Activated CD4-positive, alpha-beta T cell treated with anti-CD3 and anti-CD28 coated beads for 48 hours (primary cell): Measurements from ENCODE around the gene COL8A1.
"Not testable (repeated sequence)": the region's sequence is repeated elsewhere in the genome, so short reads cannot be mapped to it uniquely, and the experiment has no call there.

Source experiments
- DNase-seq: peaks from one replicate; pipeline ENCODE4 v3.0.0-alpha.2; 2020

Gene COL8A1

GRCh38 chr3:99638167-99638948 lies at the start of gene COL8A1:
TSS of gene COL8A1 (plus strand) at chr3:99638594. CDS start at chr3:99790683, 152,089 bp downstream.
- no peak for DNase-seq

DNA sequence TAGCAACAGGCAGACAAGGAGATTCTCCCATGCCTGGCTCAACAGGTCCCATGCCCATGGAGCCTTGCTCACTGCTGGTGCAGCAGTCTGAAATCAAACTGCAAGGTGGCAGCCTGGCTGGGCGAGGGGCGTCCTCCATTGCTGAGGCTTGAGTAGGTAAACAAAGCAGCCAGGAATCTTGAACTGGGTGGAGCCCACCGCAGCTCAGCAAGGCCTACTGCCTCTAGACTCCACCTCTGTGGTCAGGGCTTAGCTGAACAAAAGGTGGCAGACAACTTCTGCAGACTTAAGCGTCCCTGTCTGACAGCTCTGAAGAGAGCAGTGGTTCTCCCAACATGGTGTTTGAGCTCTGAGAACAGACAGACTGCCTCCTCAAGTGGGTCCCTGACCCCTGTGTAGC lies 49.2 kb upstream of the COL8A1 start:
- not testable (repeated sequence) for DNase-seq

- DNase-seq: no peak
Observed at GRCh38 chr3:99599894-99600293, 38.5 kb upstream of the COL8A1 start.

DNA sequence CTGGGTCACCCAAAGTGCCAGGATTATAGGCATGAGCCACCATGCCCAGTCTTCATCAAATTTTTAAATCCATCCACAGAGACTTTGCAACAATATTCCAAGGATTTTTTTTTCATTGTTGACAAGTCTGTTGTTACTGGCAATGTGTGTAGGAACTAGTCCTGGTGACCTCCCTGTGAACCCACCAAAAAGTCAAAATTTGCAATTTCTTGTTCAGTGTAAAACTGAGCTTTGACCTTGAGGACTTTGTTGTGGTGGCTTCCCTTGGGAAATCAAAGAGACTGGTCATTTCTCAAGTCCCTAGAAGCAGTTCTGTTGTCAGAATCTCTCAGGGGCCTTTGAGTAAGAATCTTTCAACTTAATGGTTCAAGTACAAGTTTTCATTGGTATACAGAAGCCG lies 36.9 kb upstream of the COL8A1 start:
- DNase-seq: no peak

DNA sequence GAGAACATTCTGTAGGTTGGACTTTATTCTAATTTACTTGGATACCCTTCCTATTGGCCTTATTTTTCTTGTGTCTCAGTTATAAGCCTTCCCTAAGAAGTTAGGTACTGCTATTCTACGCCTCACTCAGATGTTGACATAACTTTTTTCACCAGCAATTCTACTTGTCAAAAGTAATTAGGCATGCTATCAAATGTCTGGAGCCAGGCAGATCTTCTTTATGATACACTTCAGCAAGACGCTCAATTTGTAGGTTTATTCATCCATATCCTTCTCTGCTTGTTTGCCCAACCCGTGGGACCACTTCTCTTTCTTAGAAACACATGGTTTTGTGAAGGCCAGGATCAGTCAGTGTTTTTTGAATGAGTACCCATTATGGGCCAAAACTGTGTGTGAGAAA lies 36.2 kb upstream of the COL8A1 start:
- no peak for DNase-seq

DNA sequence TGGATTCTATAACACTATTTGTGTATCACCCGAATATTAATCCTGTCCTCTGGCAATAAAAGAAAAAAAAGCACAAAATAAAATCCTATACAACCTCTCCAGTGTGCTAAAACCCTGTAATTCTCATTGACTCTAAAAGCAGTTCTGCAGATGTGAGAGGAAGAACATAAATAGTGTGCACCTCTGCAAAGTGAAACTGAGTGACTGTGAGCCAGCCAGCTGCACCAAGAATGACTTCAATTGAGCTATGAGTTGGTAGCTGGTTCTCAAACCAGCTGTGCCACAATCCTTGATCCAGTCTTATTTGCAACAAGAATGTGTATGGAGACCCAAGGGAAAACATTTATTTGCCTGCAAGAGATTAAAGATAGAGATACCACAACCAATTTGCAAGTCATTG lies 31.2 kb upstream of the COL8A1 start:
- DNase-seq: no peak

DNA sequence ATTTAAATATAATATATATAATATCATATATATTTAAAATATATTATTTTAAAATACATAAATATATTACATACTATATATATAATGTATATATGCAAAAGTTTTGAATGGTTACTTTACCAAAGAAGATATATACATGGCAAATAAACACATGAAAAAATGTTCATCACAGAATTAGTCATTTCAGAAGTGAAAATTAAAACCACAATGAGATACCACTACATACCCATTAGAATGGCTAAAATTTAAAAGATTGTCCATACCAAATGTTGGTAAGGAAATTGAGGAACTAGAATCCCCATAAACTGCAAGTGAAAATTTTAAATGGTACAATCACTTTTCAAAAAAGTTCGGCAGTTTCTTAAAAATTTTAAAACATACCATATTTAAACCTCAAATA lies 23.6 kb upstream of the COL8A1 start:
- DNase-seq: no peak

DNA sequence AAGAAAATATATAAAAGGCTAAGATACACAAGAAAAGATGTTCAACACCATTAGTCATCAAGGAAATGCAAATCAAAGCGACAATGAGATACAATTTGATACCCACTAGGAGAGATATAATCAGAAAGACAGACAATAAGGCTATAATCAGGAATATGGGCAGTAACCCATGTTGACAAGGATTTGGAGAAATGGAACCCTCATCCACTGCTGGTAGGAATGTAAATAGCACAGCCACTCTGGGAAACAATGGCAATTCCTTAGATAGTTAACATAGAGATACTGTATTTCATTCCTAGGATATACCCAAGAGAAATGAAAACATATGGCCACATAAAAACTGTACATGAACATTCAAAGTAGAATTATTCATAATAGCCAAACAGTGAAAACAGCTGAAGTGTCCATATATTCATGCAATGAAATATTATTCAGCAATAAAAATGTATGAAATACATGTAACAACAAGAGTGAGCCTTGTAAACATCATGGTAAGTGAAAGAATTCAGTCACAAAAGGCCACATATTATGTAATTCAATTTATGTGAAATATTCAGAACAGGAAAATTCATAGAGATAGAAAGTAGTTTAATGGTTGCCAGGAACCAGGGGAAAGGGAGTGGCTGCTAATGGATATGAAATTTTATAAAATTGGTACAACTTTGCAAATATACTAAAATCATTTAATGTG lies 18.2 kb upstream of the COL8A1 start:
- no peak for DNase-seq

DNA sequence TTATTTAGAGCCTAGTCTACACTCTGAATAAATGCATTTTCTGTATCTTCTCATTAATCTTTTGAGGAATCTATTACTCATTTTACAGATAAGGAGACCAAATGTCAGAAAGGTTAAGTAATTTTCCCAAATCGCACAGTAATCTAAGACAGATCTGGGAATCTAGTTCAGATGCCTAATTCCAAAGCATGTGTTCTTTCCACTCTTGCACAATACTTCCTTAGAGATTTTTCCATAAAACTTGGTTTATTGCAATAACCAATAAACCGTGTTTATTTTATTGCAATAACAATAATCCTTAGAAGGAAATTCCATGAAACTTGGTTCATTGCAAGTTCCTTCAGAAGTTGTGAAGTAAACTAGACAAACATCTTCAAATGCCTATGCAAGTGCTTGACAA lies 17.4 kb upstream of the COL8A1 start:
- DNase-seq: no peak

GRCh38 chr3:99624496-99625236 lies 13.7 kb upstream of the COL8A1 start:
- no peak for DNase-seq

DNA sequence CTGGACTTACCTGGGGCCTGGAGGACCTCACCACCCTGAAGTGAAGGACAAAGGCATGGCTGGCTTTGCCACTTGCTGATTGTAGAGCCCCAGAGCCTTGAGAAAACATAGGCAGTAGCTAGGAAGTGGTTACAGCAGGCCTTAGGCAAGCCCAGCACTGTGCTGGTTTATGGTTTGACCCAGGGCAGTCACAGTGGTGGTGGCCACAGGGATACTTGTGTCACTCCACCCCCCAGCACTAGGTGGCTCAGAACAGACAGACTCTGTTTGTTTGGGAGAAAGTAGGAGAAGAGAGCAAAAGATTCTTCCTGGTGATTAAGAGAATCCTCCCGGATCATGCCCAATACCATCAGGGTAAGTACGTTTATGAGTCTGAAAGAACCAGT lies 13.2 kb upstream of the COL8A1 start:
- no peak for DNase-seq

DNA sequence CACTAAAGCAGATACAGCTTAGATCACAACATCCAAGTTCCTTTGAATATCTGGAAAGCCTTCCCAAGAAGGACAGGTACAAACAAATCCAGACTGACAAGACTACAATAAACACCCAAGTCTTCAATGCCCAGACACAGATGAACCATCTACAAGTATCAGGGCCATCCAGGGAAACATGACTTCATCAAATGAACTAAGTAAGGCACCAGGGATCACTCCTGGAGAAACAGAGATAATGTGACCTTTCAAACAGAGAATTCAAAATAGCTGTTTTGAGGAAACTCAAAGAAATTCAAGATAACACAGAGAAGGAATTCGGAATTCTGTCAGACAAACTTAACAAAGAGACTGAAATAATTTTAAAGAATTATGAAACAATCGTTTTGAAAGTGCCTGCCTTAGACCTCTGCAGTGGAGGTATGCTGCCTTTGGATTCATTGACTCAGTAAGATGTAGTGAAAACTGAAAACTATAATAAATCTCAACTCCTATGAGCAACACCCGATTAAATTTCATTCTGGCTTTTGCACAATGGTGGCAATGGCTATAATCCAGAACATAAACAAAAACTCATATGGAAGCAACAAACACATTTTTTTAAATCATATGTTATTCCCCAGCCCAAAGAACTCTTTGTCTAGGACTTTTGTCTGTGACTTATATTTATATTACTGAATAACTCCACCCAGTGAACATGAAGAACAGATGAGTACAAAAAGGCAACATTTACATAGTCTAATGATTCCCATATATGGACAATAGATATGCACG lies 12.6 kb upstream of the COL8A1 start:
- DNase-seq: no peak

DNA sequence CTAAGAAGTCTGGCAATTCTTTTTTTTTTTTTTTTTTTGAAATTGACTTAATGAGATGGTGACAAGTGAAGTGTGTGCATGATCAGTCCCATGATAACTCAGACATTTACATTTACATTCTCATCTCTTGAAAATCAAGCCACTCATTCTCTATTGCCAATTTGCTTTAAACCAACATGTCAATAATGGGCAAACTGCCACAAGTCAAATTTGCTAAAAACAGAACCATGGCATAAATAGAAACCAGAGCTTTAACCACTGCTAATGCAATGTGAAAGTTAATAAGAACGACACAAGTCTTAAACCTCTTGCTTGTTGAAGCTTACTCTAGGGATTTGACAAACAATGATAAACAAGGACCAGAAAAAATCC lies 12.0 kb upstream of the COL8A1 start:
- no peak for DNase-seq

GRCh38 chr3:99627062-99627826 lies 11.2 kb upstream of the COL8A1 start:
- no peak for DNase-seq

DNA sequence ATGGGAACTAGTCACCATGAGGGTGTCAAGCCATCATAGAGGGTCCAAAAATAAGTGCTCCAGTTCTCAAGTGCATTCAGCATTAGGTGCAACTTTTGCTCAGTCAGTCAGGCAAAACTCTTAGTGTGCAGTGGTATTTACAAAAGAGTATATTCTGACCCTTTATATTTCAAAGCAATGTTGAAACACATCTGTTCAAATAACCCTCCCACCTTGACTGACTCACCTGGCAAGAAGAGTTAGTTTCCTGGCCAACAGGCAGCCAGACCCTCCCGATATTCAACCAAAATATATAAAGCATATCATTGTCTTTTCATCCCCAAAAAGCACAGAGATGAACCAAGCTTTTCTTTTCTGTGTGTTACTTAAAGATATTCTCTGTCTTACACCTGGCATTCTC lies 7.6 kb upstream of the COL8A1 start:
- DNase-seq: no peak

DNA sequence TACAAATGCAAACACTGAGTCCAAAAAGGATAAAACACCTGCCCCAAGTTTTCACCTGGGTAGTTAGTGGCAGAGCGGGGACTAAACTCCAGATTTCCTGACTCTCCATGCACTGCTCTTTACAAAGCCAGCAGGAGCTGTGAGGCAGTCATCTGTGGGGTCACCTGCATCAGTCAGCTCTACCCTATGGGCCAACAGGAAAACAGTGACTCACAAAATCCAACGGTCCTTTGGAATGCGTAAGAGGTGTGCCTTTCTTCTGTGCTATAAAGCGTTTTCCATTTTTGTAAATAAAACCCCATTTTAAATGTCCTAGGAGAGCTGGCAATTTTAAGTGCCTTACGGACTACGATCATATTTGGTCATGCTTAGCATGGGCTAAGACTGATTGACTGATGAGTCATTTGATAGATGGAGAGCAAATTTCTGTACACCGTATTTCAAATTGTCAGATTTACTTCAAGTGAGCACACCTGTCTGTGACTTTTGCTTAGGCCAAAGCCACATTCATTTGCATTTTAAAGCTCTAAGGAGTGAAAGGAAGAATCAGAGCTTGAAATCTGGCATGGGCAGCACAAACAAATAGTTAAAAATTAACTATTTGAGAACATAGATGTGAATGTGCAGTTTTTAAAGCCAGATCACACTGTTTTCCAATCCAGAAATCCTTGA lies 4.4 kb upstream of the COL8A1 start:
- no peak for DNase-seq

- DNase-seq: no peak
Observed at GRCh38 chr3:99634881-99635280, 3.5 kb upstream of the COL8A1 start.

DNA sequence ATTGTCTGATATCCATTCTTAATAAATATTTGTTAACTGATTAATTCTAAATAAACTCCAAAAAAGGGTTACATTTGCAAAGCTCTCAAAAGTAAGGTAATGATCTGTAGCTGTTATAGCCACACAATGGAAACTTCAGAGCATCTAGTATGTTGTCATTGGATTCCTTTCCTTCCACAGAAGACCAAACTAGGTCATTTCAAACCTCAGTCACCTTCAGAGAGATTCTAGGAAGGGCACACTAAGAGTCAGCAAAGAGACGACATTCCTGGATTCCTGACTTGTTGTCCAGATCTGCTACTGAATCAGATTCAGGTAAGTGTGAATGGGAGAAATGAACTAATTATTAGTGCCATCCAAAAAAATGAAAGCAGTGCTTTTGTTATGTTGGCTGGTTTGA lies 3.0 kb upstream of the COL8A1 start:
- no peak for DNase-seq

GRCh38 chr3:99637016-99637367 lies 1.4 kb upstream of the COL8A1 start:
- no peak for DNase-seq

DNA sequence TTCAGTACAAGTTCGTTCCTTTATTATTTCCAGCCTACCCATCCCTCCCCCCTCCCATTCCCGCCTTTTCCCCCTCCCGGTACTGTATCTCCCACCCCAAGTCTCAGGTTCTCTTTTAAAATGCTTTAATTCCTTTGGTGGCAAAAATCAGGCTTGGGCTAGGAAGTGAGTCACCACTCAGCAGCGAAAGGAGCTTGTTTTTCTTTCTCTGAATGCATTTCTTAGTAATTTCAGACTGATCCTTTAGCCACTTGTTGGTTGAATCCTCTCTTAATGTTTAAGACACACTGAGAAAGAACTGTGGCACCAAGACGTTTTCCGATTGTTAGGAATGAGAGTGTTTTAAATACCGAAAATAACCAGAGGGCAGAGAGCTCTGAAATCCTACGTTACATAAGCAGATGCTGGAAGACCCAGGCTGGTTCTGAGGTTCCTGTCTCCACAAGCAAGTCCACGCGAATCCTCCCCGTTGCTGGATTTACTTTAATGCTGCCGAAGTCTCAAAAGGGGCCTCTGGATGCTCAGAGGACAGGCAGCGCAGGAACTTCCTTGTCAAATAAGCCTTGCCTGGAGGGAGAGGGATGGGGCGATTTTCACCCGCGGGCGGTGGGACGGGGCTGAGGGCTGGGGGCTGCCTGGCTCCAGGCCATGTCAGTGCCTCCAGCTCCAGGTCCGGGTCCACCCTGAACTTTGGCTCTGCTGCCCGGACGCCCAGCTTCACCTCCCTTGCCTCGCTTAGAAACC lies 854 bp upstream of the COL8A1 start:
- no peak for DNase-seq

GRCh38 chr3:99639579-99639978 lies 1.2 kb downstream of the COL8A1 start:
- no peak for DNase-seq
